B cell (primary cell): ENCODE measurements around the gene P3H3.

Source experiments
- EZH2 ChIP-seq: IDR thresholded peaks from 2 replicates; pipeline ENCODE4 v1.6.1; 2012; ENCODE audit warnings: borderline replicate concordance, low read depth, mild to moderate bottlenecking, moderate library complexity, low read length; ENCODE audit not compliant: insufficient read depth, poor library complexity, severe bottlenecking
- TF ChIP-seq, protein P1 (sequence below): fragments of 200-600 bp; IDR thresholded peaks from one replicate; pipeline ENCODE4 v1.8.0; 2022; ENCODE audit warnings: antibody characterized with exemption, mild to moderate bottlenecking

DNA sequence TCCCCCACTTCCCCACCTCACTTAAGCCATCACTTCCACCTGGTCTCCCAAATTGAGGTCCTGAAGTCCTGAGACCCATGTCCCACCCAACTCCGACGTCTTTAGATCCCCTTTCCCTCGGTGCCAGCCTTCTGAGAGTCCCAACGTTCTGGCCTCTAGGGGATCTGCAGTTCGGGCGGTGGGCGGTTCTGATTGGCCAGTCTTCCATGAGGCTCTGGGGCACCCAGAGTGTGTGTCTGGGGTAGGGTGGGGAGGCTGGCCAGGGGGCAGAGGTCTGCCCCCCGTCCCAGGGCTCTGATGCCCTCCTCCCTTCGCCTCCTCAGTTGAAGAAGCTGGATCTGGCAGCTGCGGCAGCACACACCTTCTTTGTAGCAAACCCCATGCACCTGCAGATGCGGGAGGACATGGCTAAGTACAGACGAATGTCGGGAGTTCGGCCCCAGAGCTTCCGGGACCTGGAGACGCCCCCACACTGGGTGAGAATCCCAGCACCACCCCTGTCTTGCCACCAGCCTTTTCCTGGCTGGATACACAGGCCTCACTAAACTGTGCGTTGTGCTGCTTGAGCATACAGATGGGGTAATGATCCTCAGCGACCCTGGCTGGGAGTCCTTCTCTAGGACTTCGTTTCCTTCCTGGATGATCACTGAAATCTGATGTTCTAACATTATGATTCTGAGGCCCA, 1.5 kb downstream of the P3H3 start:
- TF ChIP-seq, protein P1, sequence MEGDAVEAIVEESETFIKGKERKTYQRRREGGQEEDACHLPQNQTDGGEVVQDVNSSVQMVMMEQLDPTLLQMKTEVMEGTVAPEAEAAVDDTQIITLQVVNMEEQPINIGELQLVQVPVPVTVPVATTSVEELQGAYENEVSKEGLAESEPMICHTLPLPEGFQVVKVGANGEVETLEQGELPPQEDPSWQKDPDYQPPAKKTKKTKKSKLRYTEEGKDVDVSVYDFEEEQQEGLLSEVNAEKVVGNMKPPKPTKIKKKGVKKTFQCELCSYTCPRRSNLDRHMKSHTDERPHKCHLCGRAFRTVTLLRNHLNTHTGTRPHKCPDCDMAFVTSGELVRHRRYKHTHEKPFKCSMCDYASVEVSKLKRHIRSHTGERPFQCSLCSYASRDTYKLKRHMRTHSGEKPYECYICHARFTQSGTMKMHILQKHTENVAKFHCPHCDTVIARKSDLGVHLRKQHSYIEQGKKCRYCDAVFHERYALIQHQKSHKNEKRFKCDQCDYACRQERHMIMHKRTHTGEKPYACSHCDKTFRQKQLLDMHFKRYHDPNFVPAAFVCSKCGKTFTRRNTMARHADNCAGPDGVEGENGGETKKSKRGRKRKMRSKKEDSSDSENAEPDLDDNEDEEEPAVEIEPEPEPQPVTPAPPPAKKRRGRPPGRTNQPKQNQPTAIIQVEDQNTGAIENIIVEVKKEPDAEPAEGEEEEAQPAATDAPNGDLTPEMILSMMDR, result no peak
- no peak for TF ChIP-seq EZH2
